Urothelium cell line (cell line): ENCODE data around the gene DICER1.

Source experiments
- DNase-seq: peaks from one replicate; pipeline ENCODE4 v3.0.0; 2011; ENCODE audit warnings: low spot score, mixed read lengths
- FAIRE-seq: peaks from 2 replicates; lab custom pipeline; 2011; peaks lifted over from hg19 to GRCh38; lab: Jason Lieb, UNC

The DICER1 gene

DNA sequence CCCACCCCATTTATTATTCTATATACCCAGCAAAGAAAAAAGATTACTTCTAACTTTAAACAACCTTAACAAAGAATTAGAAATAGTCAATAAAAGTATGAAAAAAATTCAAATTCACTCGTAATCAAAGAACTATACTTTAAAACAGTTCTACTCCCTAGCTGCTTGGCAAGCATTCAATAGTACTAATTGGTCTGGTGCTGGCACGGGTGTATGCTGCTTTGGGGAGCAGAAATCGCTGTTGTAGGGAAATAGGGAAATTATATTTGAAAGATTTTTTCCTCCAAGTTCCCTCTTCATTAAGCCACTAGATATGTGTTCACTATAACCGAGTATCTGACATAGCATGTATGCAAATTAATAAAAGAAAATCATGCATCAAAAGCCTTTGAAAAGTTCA lies 65.7 kb downstream of the DICER1 start:
- FAIRE-seq (no peak), DNase-seq (no peak)

DNA sequence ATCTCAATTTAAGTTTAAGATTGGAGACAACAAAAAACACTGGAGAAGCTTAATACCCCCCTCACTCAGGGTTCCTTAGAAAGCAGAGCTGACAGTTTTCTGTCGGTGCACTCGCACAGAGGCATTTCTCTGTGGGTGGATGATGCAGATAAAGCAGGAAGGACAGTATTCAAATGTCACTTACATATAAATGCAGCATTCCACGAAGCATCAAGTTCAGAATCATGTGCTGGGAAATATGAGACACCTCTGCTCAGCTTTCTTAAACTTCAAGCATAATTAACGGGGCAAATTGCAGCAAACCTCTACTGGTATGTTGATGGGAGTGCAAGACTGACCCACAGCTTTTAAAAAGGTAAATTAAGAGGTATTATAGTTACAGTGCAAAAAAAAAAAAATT lies 68.7 kb downstream of the DICER1 start:
- DNase-seq = no peak
- no peak for FAIRE-seq

DNA sequence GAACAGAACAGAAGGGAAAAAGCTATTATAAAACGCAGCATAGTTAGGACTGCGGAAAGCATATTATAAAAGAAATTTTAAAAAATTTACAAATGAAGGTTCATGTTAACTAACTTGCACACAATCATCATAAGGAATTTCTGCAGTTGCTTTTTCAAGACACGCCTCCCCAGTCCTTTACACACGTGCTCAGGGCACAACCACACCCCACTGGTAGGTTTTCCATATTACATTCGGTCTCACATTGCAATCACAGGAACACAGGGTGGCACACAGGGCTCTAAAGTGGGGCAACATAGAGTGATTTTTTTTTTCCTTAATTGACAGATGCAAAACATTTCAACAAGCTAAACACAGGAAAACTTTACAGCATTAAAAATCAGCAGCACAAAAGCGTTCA lies 69.7 kb downstream of the DICER1 start:
- FAIRE-seq (no peak), DNase-seq (no peak)

DNA sequence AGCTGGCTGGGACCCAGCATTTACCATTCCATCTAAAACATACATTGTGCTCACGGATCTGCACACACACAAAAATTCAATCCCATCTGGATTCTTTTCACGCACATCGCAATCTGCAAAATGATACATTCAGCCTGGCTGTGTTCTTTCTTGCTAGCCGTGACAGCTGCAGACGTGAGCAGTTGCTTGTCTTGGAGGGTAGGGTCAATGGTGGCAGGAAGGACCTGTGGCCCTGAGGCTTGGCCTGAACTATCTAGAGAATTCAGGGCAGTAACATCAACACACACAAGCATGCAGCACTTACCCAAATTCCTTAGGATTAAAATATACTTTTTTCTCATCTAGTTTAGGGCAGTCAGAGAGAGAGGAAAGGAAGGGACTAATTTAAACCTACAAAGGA lies 72.0 kb downstream of the DICER1 start:
- FAIRE-seq = no peak

DNA sequence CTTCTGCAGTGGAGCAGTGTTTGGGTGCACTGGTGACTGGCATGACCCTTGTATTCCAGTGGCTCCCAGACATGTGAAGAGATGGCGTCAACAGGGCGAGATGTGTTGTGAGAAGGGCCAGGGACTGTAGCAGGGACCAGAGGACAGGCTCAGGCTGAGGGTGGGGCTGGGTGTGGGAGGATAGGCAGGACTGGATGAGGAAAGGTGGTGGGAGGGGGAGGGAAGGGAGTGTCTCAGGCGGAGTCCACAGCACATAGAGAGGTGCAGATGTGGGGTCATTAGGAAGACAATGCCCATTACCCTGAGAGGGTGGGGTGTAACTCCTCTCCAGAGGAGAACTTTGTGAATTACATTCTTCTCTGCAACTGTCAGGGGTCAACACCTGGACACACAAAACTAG lies 78.5 kb downstream of the DICER1 start:
- no peak for DNase-seq
- no peak for FAIRE-seq

More for the DNA sequence above, 72.0 kb downstream of the DICER1 start:
- DNase-seq = no peak

DNA sequence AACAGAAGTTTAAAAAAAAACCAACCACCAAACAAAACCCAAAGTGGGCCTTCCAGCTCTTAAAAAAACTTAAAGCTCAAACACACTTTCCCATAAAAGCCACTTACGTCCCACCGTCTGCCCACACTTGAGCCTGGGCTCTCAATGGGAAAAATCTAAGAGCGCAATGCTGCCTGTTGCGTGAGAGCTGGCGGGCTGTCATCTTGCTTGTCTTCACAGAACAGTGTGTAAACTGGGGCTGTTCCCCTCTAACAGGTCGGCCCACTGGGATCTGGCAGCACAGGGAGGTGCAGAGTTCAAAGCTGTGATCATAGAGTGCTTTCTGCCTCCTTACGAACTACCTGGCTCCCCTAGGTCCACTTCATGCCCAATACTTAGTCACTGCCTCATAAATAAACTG lies 80.0 kb downstream of the DICER1 start:
- no peak for FAIRE-seq
- DNase-seq = no peak

DNA sequence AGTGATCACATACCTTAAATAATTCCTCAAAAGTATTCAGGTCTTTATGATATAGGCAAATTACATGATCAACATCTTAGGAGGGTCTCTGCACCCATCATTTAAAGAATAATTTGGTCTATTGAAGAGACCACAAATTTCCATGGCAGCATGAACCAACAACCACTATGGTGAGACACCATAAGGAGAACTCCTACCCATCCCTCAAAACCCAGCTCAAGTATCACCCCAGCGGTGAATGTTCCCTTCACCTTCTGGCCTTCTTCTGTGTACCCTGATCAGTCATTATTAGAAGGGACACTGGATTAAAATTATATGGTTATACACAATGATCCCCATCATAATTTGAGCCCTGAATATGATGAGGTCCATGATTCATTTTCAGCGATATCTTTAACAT lies 81.5 kb downstream of the DICER1 start:
- FAIRE-seq (no peak), DNase-seq (no peak)

DNA sequence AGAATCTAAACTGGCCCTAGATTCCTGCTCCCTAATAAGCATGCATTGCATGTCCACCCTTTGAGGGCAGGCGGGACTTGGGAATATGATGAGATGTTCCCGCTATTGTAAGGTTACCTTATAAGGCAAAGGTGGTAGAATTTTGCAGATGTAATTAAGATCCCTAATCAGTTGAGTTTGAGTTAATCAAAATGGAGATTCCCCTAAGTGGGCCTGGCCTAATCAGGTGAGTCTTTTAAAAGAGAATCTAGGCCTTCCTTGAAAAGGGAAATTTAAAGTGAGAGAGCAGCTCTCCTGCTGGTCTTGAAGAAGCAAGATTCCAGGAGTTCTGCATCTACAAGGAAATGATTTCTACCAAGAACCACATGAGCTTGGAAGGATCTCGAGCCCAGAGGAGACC lies 83.4 kb downstream of the DICER1 start:
- DNase-seq = no peak
- FAIRE-seq = no peak

DNA sequence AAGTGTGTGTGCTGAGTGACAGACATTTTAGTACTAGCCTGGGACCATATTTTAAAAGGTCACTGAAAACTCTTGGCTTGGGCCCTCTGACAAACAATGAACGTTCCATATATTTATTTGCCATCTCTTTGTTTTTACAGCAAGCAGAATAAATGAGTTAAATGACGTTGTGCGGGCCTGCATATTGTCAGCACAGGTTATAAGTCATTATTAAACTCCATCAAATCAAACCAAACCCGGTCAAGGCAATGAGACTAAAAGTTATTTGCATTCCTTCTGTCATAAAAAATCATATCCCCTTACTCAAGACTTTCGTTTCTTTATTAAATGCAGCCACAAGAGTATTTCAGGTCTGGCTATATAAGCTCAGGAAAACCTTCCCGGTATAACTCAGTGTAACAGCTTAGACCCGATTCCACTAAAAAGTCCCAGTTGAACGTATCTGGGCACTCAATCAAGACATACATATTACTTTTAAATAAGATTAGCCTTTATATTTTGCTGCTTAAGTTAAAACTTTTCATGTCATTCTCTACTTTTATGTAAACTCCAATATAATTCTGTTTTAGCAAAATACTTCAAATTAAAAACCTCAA lies 84.9 kb downstream of the DICER1 start:
- FAIRE-seq (no peak), DNase-seq (no peak)

DNA sequence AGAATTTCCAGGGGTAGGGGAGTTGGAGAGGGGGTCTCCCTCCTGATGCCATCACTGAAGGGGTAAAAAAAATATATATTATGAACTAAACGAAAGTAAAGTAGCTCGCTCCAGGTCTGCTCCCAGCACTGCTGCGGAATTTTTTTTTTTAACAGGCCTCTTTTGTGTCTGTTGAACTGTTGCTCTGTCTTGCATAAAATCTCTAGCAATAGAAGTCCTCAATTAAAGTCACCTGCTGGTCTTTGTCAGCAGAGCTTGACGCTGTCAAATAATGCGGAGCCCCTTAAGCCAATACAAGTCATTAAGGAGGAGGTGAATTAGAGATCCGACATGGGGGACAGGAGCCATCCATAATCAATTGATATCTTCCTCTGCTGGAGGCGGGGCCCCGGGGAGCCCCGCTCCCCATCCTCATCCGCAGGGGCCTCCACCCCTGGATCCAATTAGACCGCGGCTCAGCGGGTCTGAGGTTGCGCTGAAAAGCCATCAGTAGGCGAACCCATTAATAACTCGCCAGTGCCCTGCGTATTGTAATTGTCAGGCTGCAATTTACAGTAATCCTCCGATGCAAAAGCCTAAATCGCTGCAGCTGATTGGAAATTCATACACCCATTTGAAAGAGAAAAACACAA lies 85.6 kb downstream of the DICER1 start:
- no peak for FAIRE-seq
- DNase-seq = no peak

DNA sequence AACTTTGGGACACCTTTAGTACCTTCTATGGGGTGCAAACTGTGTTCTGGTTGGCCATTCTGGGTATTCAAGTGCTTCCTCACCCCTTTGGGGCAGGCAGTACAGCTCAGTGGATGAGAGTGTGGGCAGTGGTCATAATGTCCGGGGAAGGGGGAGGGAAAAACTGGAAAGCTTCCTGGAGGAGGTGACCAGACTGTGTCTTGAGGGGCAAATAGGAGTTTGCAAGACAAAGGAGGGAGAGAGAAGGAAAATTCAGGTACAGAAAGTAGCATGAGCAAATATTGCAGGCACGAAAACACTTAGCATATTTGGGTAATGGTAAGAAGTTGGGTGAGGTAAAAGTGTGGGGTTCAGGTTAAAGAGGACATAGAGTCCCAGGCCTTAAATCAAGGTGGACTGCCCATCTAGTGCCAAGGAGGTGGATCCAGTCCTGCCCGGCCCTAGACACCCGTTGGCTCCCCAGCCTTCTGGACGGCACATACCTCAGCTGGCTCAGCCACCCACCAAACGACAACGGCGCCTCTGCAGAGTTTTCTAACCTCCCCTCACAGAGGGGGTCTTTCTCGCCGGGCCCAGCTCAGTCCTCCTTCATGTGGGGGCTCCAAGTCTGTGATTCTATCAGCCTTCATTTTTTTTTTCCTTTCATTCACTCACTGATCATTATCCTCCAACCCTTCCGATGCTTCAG lies 86.4 kb downstream of the DICER1 start:
- FAIRE-seq (no peak), DNase-seq (no peak)

DNA sequence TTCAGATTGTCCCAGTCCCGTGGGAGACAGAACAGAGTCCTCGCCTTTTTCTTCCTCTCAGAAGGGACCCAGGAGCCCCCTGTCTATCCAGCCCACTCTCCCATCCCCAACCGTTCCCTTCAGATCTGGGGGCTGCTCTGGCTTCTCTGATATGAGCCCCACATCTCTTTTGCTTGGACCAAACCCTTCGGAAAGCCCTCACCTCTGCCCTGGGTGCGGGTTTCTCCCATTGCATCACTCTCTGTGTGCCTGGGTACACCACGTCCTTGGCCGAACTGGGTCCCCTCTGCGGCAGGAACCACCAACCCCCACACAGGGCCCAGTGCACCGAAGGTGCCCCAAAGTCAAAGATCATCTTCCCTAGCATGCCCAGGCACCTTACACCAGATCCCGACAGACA lies 87.8 kb downstream of the DICER1 start:
- no peak for FAIRE-seq
- DNase-seq = no peak

DNA sequence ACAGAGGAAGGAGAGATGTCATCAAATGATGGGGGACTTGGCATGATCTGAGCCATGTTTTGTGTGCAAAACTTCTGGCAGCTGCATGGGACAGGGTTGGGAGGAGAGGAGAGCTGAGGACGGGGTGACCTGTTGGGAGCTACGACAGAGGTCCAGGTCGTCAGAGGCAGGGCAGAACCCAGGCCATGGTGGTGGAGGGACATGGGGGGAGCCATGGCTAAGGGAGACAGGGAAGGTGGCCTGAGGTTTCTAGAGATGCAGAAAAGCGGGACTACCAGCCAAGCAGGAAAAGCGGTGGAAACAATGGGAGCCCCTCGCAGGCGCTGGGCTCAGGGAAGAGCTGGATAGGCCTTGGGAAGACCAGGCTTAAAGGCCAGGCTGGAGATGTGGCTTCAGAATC lies 88.3 kb downstream of the DICER1 start:
- DNase-seq = no peak
- FAIRE-seq = no peak

DNA sequence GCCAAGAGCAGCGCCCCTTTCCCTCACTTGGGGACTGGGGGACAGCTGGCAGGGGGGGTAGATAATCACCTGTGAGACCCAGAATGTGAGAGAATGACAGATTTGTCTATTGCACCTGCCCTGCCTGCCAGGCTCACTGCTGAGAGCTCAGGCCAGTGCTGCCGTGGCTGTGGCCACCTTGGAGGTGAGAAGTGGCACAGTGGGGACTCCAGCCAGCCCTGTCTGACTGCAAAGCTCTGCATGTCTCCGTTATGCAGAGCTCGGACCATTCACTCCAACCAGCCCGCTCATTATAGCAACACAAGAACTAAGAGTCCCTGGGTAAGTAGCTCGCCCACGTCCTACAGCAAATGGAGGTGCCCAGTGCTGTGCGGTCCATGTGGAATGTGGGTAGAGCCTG lies 88.8 kb downstream of the DICER1 start:
- no peak for FAIRE-seq
- DNase-seq = no peak

DNA sequence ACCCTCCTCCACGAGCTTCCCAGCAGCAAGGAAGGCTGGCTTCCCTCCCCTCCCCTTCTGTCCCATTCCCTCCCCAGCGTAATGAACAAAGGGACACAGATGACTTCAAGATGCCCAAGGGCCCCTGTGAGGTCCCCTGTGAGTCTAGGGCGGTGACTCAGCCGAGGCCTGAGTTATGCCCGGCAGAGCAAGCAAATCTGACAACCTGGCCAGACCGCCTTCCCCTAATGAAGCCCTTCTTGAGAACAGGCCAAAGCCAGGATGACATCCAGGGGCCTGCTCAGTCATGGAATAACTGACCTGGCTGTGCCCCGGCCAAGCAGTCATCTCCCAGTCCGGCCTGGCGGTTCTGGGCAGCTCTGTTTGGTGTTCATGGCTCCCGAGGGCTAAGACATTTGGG lies 89.2 kb downstream of the DICER1 start:
- FAIRE-seq (no peak), DNase-seq (no peak)

DNA sequence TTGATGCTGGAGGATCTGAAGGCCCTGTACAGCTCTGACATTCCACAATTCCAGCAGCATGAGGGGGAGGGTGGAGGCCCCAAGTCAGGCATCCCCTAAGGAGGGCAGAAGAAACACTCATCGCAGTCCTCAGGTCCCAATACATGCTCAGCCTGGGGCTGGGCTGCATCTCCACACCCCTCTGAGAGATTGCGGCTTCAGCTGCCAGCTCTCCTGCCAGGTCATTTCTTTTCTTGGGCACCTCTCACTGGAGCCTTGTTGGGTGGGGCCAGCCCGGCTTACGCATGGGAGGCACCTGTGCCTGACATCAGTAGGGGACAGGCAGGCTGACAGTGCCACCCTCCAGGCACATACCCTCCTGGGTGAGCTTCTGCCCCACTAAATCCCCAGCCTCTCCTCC lies 89.8 kb downstream of the DICER1 start:
- DNase-seq (no peak), FAIRE-seq (no peak)

DNA sequence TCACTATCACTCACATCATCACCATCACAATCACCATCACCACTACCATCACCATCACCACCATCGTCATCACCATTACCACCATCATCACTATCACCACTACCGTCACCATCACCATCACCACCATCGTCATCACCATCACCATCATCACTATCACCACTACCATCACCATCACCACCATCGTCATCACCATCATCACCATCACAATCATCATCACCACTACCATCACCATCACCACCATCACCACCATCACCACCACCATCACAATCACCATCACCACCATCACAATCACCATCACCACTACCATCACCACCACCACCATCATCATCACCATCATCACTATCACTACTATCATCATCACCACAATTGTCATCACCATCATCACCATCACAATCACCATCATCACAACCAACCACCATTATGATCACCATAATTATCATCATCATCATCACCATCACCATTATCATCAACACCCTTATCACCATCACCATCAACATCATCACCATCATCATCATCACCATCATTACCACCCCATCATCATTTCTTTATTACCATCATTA lies 90.8 kb downstream of the DICER1 start:
- FAIRE-seq = peak; percentile 99

DNA sequence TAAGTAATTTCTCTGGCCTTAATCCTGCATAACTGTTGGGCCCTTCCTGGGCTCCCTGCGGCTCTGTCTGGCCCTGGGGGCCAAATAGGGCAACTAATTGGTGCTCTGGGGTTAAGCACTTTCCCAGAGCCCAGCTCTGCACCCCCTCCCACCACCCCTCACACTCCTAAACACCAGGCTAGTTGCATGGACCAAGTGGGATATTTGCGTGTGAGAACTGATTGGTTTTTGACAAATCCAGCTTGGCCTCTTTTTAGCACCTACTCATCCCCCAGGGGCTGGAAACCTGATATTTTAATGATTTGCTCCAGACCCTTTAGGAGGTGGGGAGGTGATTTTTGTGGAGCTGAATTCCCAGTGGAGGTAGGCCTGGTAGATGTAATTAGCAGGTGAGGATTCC lies 91.9 kb downstream of the DICER1 start:
- FAIRE-seq = no peak
- DNase-seq = no peak

More for the DNA sequence above, 90.8 kb downstream of the DICER1 start:
- DNase-seq = no peak

DNA sequence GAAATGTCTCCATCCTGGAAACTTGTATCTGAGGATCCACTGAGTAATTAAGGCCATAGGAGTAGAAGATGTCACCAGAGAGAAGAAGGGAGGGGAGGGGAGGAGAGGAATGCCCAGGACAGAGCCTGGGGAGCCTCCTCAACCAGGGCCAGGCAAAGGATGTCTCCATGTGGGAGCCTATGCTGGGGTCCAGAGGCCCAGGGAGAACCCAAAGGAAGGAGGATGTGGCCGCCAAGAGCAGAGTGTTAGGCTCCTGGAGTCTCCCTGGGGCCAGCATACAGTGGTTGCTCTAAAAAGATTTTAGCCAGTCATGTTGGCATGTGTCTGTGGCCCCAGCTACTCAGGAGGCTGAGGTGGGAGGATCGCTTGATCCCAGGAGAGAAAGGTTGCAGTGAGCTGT lies 92.6 kb downstream of the DICER1 start:
- FAIRE-seq (no peak), DNase-seq (no peak)

DNA sequence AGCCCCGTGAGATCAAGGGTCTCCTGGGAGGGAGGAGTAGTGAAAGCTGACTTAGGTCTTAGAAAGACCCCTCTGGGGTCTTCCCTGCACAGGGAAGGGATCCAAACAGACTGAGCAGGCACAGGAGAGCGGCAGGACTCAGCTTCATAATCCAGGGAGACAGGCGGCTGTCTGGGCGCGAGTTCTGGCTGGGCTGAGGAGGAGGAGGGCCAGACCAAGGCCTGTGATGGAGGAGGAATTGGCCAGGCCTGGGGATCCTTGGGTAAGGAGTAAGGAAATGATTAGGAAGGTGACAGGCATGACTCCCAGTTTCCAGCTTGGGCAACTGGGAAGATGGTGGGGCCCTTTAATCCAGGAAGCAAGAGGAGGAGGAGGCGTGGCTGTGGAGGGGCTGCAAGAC lies 93.1 kb downstream of the DICER1 start:
- DNase-seq = no peak
- FAIRE-seq = no peak

DNA sequence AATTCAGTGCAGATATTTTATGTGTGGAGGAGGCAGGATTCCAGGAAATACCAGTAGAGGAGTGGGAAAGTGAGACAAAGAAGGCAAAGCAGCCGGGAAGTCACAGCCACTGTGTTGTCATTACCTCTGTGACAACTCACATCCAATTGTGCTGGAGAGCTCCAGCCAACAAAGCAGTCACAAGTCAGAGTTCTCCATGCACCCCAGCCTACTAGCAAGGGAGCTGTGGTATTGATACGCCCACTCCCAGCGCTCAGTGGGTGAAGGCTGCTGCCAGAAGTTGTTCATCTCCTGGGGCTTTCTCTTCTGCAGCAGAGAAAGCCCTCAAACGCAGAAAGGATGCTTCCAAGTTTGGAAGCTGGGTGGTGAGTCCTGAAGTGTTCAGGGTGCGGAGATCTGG lies 93.9 kb downstream of the DICER1 start:
- FAIRE-seq = no peak

DNA sequence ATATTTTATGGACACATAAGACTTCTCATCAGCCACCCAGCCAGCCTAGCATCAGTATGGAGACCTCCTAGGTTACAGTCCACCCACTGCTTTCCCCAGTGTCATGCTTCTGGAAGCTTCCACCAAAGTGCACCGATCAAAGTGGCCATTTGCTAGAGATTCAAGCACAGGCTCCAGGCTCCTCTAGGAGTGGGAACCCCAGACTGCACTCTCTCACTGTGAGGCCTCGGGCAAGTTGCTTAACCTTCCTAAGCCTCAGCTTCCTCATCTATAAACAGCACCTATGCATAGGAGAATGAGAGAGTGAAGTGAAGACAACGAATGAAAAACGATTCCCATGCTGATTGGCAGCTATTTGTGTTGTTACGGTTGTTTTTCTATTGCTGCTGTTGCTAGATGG lies 94.4 kb downstream of the DICER1 start:
- no peak for FAIRE-seq
- DNase-seq = no peak

More for the DNA sequence above, 93.9 kb downstream of the DICER1 start:
- DNase-seq = no peak
